HG03439 (cell line): ENCODE results near the gene PHF12.
A peak's percentile ranks its signal among the peaks of the same experiment; 100 is the strongest.

Experiments
- ATAC-seq: cut with Tn5 transposase; IDR thresholded peaks from one replicate; pipeline ENCODE4 v1.9.1; 2021; ENCODE audit warnings: mild to moderate bottlenecking, moderate library complexity; ENCODE audit not compliant: unreplicated experiment

PHF12 gene

GRCh38 chr17:28955408-28955807 is 4.1 kb upstream of the PHF12 start:
- no peak for ATAC-seq

- no peak for ATAC-seq
Observed at GRCh38 chr17:28954886-28955285, 3.6 kb upstream of the PHF12 start.

GRCh38 chr17:28953444-28954118 is 2.3 kb upstream of the PHF12 start:
- no peak for ATAC-seq

- peak; percentile 71 for ATAC-seq
Observed at GRCh38 chr17:28951991-28952975, 965 bp upstream of the PHF12 start.

GRCh38 chr17:28950752-28951427 is 428 bp downstream of the PHF12 start:
- no peak for ATAC-seq

- no peak for ATAC-seq
Observed at GRCh38 chr17:28950017-28950751, 1.1 kb downstream of the PHF12 start.

- no peak for ATAC-seq
Observed at GRCh38 chr17:28949185-28950016, 1.9 kb downstream of the PHF12 start.

GRCh38 chr17:28948873-28949184 is 2.5 kb downstream of the PHF12 start:
- no peak for ATAC-seq

- ATAC-seq: no peak
Observed at GRCh38 chr17:28948342-28948741, 3.0 kb downstream of the PHF12 start.

- ATAC-seq: no peak
Observed at GRCh38 chr17:28947639-28948038, 3.7 kb downstream of the PHF12 start.

- no peak for ATAC-seq
Observed at GRCh38 chr17:28946239-28946638, 5.1 kb downstream of the PHF12 start.

- ATAC-seq: no peak
Observed at GRCh38 chr17:28944862-28945741, 6.2 kb downstream of the PHF12 start.

GRCh38 chr17:28944343-28944742 is 7.0 kb downstream of the PHF12 start:
- no peak for ATAC-seq

- no peak for ATAC-seq
Observed at GRCh38 chr17:28942925-28943324, 8.4 kb downstream of the PHF12 start.

GRCh38 chr17:28941251-28941650 is 10.1 kb downstream of the PHF12 start:
- ATAC-seq: no peak

- ATAC-seq: no peak
Observed at GRCh38 chr17:28940675-28941074, 10.6 kb downstream of the PHF12 start.

GRCh38 chr17:28940142-28940541 is 11.2 kb downstream of the PHF12 start:
- no peak for ATAC-seq

GRCh38 chr17:28938552-28938951 is 12.8 kb downstream of the PHF12 start:
- no peak for ATAC-seq
